Smooth muscle cell (in vitro differentiated cells): ENCODE measurements around the gene SRSF11. TPM values are rescaled to one million over a fixed set of nuclear protein-coding genes. Genes with fewer than 3 reads are reported as not detected.

ENCODE experiments used
- DNase-seq: peaks from one replicate; lab custom pipeline; 2025; ENCODE audit not compliant: unreplicated experiment; lab: John Stamatoyannopoulos, UW
- H2AFZ ChIP-seq: fragments of 200-600 bp; sonication (generic); 2 replicates; pipeline ENCODE4 v1.6.0; 2016; ENCODE audit warnings: antibody characterized with exemption, low read depth, mild to moderate bottlenecking
- H3F3A ChIP-seq: fragments of 200-600 bp; sonication (generic); 2 replicates; pipeline ENCODE4 v1.6.0; 2017; ENCODE audit warnings: antibody characterized with exemption, low read depth
- H3K27ac ChIP-seq: fragments of 200-600 bp; sonication (generic); 2 replicates; pipeline ENCODE4 v1.5.1; 2016; ENCODE audit warnings: low read depth, mild to moderate bottlenecking
- H3K27me3 ChIP-seq: fragments of 200-600 bp; sonication (generic); 2 replicates; pipeline ENCODE4 v1.6.1; 2016; ENCODE audit warnings: low read depth, mild to moderate bottlenecking
- H3K36me3 ChIP-seq: fragments of 200-600 bp; sonication (generic); 2 replicates; pipeline ENCODE4 v1.5.1; 2016; ENCODE audit warnings: low read depth
- H3K4me1 ChIP-seq: fragments of 200-600 bp; sonication (generic); 2 replicates; pipeline ENCODE4 v1.5.1; 2016; ENCODE audit warnings: low read depth
- H3K4me2 ChIP-seq: fragments of 200-600 bp; sonication (generic); 2 replicates; pipeline ENCODE4 v1.6.0; 2016; ENCODE audit warnings: mild to moderate bottlenecking
- H3K4me3 ChIP-seq: fragments of 200-600 bp; sonication (generic); 2 replicates; pipeline ENCODE4 v1.5.1; 2016; ENCODE audit warnings: mild to moderate bottlenecking
- H3K79me2 ChIP-seq: fragments of 200-600 bp; sonication (generic); 2 replicates; pipeline ENCODE4 v1.6.0; 2016; ENCODE audit warnings: low read depth, mild to moderate bottlenecking
- H3K9ac ChIP-seq: fragments of 200-600 bp; sonication (generic); 2 replicates; pipeline ENCODE4 v1.6.0; 2016; ENCODE audit warnings: low read depth
- H3K9me3 ChIP-seq: fragments of 200-600 bp; sonication (generic); replicated peaks from 2 replicates; pipeline ENCODE4 v1.5.1; 2016; ENCODE audit warnings: low read depth
- H4K20me1 ChIP-seq: fragments of 200-600 bp; sonication (generic); 2 replicates; pipeline ENCODE4 v1.6.0; 2016; ENCODE audit warnings: low read depth
- WGBS: methylation state at CpG from one replicate; pipeline ENCODE4 v1.1.7; 2016; ENCODE audit warnings: low lambda C conversion rate; 5-methylcytosine and 5-hydroxymethylcytosine counted together
- polyA plus RNA-seq: library from polyadenylated mRNA; unstranded; fragments of >200 nt; fragmentation: Nextera tagmentation; extraction: Ambion mirVana; gene quantifications from 2 replicates; pipeline ENCODE4 v1.2.1, GENCODE V29; 2016
- total RNA-seq: library from RNA; depleted of rRNA; stranded (reverse); fragments of >200 nt; gene quantifications from 2 replicates; pipeline ENCODE4 v1.2.3, GENCODE V29; 2014
- TF ChIP-seq, protein P1 (sequence below): fragments of 200-600 bp; sonication (generic); IDR thresholded peaks from 2 replicates; pipeline ENCODE4 v1.5.1; 2017; ENCODE audit warnings: borderline replicate concordance, mild to moderate bottlenecking, antibody characterized with exemption; ENCODE audit not compliant: insufficient read depth, poor library complexity, severe bottlenecking

The SRSF11 gene
- total and polyA plus RNA-seq, 2 experiments from 2014 or later, result 155 to 211 TPM

- Histone ChIP-seq H2AFZ (no peak overlapping the region), H3K9ac (no peak overlapping the region), H3K4me3 (no peak overlapping the region), H3F3A (peaks cover 59% of the 10 kb centered on the region), H3K4me2 (no peak overlapping the region), H3K9me3 (no peaks in the 10 kb centered on the region), H3K27ac (no peak overlapping the region), H4K20me1 (peaks cover 73% of the 10 kb centered on the region), H3K79me2 (peaks cover 13% of the 10 kb centered on the region), H3K36me3 (peaks cover 78% of the 10 kb centered on the region), H3K27me3 (no peaks in the 10 kb centered on the region), H3K4me1 (no peaks in the 10 kb centered on the region)
- no peak for DNase-seq
- TF ChIP-seq, protein P1, sequence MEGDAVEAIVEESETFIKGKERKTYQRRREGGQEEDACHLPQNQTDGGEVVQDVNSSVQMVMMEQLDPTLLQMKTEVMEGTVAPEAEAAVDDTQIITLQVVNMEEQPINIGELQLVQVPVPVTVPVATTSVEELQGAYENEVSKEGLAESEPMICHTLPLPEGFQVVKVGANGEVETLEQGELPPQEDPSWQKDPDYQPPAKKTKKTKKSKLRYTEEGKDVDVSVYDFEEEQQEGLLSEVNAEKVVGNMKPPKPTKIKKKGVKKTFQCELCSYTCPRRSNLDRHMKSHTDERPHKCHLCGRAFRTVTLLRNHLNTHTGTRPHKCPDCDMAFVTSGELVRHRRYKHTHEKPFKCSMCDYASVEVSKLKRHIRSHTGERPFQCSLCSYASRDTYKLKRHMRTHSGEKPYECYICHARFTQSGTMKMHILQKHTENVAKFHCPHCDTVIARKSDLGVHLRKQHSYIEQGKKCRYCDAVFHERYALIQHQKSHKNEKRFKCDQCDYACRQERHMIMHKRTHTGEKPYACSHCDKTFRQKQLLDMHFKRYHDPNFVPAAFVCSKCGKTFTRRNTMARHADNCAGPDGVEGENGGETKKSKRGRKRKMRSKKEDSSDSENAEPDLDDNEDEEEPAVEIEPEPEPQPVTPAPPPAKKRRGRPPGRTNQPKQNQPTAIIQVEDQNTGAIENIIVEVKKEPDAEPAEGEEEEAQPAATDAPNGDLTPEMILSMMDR, result no peak
- WGBS, result 98% methylated on average over 4 of the region's 4 CpGs
These were observed 27.5 kb downstream of the SRSF11 start for GRCh38 chr1:70248729-70249128.

DNA sequence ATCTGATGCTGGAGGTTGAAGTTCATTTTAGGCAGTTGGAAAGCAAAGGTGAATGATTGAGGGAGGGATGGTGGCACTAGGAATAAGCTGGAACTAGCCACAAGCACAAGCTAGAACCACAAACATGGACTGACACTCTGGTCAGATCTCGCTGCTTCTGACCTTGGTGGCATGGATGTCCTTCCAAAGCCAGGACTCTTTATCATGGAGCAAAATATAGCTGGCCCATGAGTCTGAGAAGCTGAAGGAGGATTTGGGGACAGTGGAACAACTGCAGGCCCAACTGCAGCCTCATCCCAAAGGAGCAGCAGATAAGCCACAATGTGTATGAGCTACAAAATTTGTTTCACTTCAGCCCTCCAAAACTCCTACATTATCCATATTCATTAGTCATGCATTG is 35.5 kb downstream of the SRSF11 start:
- Histone ChIP-seq H3K36me3 (peaks cover 9% of the 10 kb centered on the region), H3K27ac (no peak overlapping the region), H3F3A (peaks cover 19% of the 10 kb centered on the region), H3K4me3 (no peak overlapping the region), H3K4me2 (no peak overlapping the region), H3K27me3 (no peaks in the 10 kb centered on the region), H3K79me2 (no peaks in the 10 kb centered on the region), H3K9ac (no peak overlapping the region), H4K20me1 (peaks cover 4% of the 10 kb centered on the region), H3K4me1 (no peaks in the 10 kb centered on the region), H2AFZ (no peak overlapping the region), H3K9me3 (no peaks in the 10 kb centered on the region)
- DNase-seq, result no peak
- WGBS, result 95% methylated on average over 1 of the region's 1 CpG
- TF ChIP-seq, protein P1, result no peak

- 89% methylated on average over 7 of the region's 7 CpGs for WGBS
- H3K4me3 ChIP-seq, result no peak overlapping the region
- peaks cover 8% of the 10 kb centered on the region for H3F3A ChIP-seq
- H2AFZ ChIP-seq, result no peak overlapping the region
- no peak overlapping the region for H3K9ac ChIP-seq
- DNase-seq, result no peak
- no peaks in the 10 kb centered on the region for H3K27me3 ChIP-seq
- no peaks in the 10 kb centered on the region for H4K20me1 ChIP-seq
- H3K4me1 ChIP-seq, result no peaks in the 10 kb centered on the region
- no peak overlapping the region for H3K27ac ChIP-seq
- no peaks in the 10 kb centered on the region for H3K9me3 ChIP-seq
- TF ChIP-seq, protein P1, result no peak
- peaks cover 9% of the 10 kb centered on the region for H3K36me3 ChIP-seq
- H3K4me2 ChIP-seq, result no peak overlapping the region
- H3K79me2 ChIP-seq, result no peaks in the 10 kb centered on the region
These were observed 43.7 kb downstream of the SRSF11 start for GRCh38 chr1:70264839-70265238.

- 100% methylated on average over 1 of the region's 1 CpG for WGBS
- TF ChIP-seq, protein P1, result no peak
- Histone ChIP-seq H3K9me3 (no peaks in the 10 kb centered on the region), H4K20me1 (no peaks in the 10 kb centered on the region), H3K4me2 (no peak overlapping the region), H3K4me1 (no peaks in the 10 kb centered on the region), H3K27ac (no peak overlapping the region), H3K9ac (no peak overlapping the region), H3K4me3 (no peak overlapping the region), H3K27me3 (no peaks in the 10 kb centered on the region), H3F3A (peaks cover 4% of the 10 kb centered on the region), H3K79me2 (no peaks in the 10 kb centered on the region), H2AFZ (no peak overlapping the region), H3K36me3 (peaks cover 9% of the 10 kb centered on the region)
- no peak for DNase-seq
These were observed 44.8 kb downstream of the SRSF11 start for GRCh38 chr1:70265946-70266345.
